22Rv1 (cell line): Measurements from ENCODE around the gene PTPN11.

ENCODE experiments used
- CTCF ChIP-seq: fragments of 450-650 bp; IDR thresholded peaks from 2 replicates; pipeline ENCODE4 v1.5.1; 2017; ENCODE audit warnings: mild to moderate bottlenecking
- ZFX ChIP-seq: fragments of 450-650 bp; IDR thresholded peaks from 2 replicates; pipeline ENCODE4 v1.6.1; 2017; ENCODE audit warnings: antibody characterized with exemption, borderline replicate concordance

- TF ChIP-seq CTCF (no peak), ZFX (no peak)
Observed at GRCh38 chr12:112424126-112424525, 5.4 kb downstream of the PTPN11 start.
